ENCODE measurements around the gene SHISAL2A.

SHISAL2A gene

GRCh38 chr1:52693843-52694242 is 60.9 kb downstream of the SHISAL2A start:
- no peak for DNase-seq (ENCODE audit: low read depth)
- H3K4me3 ChIP-seq (ENCODE audit: control insufficient read depth, low read depth, low read length), result no peak overlapping the region
- TF ChIP-seq CTCF (conservative IDR thresholded peaks at IDR 0.05; ENCODE audit: control insufficient read depth, insufficient read depth, low read depth, low read length), result no peak

DNA sequence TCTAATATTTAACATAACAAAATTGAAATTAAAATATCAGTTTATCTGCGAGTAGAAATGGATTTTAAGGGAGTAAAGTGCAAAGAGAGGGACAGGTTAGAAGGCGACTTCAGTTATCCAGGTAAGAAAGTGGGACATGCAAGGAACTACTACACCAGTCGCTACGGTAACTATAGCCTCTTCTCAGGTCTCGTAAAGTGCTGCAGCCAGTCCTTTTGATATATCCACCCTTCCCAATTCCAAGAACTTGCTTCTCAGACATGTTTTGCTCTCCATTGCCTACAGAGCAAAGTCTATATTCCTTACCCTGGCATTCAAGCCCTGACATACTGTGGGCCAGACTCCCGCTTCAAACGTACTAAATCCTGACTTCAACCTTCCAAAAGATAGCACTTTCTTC is 62.7 kb downstream of the SHISAL2A start:
- DNase-seq (ENCODE audit: low read depth), result no peak
- TF ChIP-seq CTCF (conservative IDR thresholded peaks at IDR 0.05; ENCODE audit: control insufficient read depth, insufficient read depth, low read depth, low read length), result no peak
- no peak overlapping the region for H3K4me3 ChIP-seq (ENCODE audit: control insufficient read depth, low read depth, low read length)

GRCh38 chr1:52697795-52698674 is 65.1 kb downstream of the SHISAL2A start, which contains the start of gene COA7:
Gene COA7, minus strand, starts transcription at chr1:52698347. Its CDS starts 21 bp downstream, at chr1:52698326.
- DNase-seq (ENCODE audit: low read depth), result peak; percentile 74
- no peak for TF ChIP-seq CTCF (conservative IDR thresholded peaks at IDR 0.05; ENCODE audit: control insufficient read depth, insufficient read depth, low read depth, low read length)
- H3K4me3 ChIP-seq (ENCODE audit: control insufficient read depth, low read depth, low read length), result peak within 1 kb of the TSS; percentile 89

DNA sequence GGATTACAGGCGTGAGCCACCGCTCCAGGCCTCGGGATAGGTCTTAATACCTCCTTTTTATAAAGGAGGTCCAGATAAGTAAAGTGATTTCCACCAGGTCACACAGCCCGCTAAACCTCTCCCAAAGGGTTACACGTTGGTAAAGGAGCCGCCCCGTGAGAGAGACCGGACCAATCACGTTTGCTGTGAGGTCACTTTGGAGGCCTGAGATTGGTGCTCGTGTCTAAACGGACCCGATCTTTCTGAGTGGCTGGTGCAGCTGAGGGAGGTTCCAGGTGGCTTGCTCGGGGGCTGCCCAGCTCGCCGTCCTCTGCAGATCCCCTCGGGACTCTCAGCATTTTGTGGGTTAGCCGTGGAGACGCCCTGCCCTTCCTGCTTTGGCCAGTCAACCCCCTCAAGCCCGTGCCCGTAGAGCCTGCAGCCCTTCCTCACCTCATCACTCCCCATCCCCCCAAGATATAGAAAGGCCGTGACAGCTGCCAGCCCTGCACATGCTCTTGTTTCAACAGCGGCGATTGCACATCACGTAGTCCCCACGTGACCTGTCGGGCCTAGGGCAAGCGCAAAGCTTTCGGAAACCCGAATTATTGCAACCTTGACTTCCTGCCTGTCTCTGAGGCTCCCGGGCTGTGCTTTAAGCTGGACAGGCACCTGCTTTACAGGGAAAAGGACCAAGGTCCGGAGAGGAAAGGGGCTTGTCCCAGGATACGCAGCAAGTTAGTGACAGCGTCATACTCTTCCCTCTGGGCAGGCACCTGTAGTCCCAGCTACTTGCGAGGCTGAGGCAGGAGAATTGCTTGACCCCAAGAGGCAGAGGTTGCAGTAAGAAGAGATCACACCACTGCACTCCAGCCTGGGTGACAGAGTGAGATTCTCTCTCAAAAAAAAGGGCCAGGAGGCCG is 70.2 kb downstream of the SHISAL2A start:
- H3K4me3 ChIP-seq (ENCODE audit: control insufficient read depth, low read depth, low read length), result peak overlapping the region; percentile 64
- no peak for TF ChIP-seq CTCF (conservative IDR thresholded peaks at IDR 0.05; ENCODE audit: control insufficient read depth, insufficient read depth, low read depth, low read length)
- peak; percentile 88 for DNase-seq (ENCODE audit: low read depth)

DNA sequence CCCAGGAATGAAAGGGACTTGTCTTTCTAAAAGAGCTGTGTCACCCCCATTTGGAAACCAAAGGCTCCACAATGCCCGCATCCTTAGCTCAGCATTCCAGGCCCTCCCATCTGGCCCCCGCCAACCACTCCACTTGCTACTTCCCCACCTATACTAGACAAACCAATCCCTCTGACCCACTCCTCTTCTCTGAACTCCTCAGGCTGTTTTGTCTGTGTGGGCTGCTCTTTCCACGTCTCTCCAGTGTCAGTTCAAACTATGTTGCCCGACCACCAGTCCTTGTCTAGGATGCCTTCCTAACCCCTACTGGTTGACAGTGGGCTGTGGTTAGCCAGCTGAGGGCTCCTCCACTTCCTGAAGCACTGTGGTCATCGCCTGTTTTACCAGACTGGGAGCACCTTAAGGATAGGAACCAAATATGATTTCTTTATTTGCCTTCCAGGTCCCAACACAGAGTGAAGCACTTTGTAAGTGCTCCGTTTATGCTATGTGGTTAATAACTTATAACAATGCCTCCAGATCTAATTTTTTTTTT is 73.2 kb downstream of the SHISAL2A start:
- DNase-seq (ENCODE audit: low read depth), result no peak
- TF ChIP-seq CTCF (conservative IDR thresholded peaks at IDR 0.05; ENCODE audit: control insufficient read depth, insufficient read depth, low read depth, low read length), result no peak
- H3K4me3 ChIP-seq (ENCODE audit: control insufficient read depth, low read depth, low read length), result no peak overlapping the region

Data from fibroblast of mammary gland (primary cell).